UCSD-AML1 (cell line): ENCODE data around the gene CHD1L.
"Not testable (repeated sequence)": the region's sequence is repeated elsewhere in the genome, so short reads cannot be mapped to it uniquely, and the experiment has no call there.

ENCODE experiments used
- DNase-seq: peaks from one replicate; lab custom pipeline; 2025; ENCODE audit not compliant: unreplicated experiment; lab: John Stamatoyannopoulos, UW

Gene CHD1L

DNA sequence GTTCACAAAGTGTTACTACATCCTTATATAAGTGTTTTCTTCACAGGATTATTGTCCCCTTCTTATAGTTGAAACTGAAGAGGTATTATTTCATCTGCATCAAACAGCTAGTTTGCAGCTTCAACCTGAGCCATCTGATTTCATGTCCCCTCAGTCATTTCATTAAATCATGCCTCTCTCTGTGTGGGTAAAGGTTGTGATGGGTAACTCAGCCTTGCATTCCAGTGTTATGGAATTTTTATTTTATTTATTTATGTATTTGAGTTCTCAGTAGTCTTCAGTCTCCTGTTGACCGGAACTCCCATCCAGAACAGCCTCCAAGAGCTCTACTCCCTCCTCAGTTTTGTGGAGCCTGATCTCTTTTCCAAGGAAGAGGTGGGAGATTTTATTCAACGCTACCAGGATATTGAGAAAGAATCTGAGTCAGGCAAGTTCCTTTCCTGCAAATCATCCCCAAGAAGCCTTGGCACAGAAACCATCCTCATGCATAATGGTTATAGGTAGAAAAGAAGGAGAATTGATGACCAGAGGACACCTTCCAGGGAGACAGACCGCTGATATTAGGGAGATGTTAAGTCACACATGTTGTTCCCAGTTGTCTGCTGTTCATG is 21.8 kb downstream of the CHD1L start:
- DNase-seq, result no peak

DNA sequence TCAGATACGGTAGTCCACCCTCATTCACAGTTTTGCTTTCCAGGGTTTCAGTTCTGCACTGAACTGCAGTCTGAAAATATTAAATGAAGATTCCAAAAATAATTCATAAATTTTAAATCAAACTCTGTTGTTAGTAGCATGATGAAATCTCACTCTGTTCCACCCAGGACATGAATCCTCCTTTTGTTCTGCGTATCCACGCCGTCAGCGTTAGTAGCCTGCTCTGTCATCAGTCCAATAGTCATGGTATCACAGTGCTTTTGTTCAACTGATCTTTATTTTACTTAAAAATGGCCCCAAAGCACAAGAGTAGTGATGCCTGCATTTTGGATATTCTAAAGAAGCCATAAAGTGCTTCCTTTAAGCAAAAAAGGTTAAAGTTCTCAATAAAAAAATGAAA is 23.9 kb downstream of the CHD1L start:
- DNase-seq, result no peak

DNA sequence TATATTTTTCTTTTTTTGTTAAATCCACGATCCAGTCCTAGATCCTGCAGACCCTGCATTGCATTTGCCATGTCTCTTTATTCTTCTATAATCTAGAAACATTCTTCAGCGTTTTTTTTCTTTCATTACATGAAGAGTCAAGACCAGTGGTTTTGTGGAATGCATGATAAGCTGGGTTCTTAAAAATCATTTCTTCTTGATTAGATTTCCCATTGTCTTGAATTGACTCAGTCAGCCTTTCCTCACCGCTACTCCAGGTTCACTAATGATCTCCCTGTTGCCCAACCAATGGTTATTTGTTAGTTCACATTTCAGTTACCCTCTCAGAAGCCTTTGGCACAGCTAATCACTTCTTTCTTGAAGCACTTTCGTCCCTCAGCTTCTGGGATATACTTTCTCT is 25.2 kb downstream of the CHD1L start:
- DNase-seq, result no peak

DNA sequence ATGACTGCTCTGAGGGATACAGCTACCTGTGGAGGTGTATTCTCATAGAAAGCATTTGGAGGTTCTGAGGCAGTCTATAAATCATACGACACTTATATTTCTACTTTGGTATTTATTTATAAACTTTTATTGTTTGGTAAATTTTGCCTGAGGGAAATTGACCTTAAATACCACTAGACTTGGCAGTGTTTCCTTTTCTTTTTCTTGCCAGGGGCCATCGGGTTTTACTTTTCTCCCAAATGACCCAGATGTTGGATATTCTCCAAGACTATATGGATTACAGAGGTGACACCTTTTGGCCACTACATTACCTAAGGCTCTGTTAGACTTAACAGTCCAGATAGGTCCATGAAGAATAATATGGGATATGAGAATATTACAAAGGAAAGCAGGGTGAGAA is 28.2 kb downstream of the CHD1L start:
- DNase-seq, result no peak

DNA sequence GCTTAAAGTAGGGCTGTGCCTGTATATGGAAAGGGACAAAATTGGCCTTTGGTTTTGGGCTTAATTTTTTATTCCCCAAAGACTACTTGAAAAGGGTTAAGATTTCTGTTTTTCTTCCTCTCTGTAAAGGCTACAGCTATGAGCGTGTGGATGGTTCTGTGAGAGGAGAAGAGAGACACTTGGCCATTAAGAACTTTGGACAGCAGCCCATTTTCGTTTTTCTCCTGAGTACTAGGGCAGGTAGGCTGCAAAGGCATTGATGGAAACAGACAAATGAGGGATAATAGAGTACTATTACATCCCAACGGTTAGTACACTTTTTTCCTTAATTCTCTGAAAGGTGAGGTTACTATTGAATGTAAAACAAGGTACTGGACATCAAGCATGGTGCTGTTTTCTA is 29.6 kb downstream of the CHD1L start:
- no peak for DNase-seq

DNA sequence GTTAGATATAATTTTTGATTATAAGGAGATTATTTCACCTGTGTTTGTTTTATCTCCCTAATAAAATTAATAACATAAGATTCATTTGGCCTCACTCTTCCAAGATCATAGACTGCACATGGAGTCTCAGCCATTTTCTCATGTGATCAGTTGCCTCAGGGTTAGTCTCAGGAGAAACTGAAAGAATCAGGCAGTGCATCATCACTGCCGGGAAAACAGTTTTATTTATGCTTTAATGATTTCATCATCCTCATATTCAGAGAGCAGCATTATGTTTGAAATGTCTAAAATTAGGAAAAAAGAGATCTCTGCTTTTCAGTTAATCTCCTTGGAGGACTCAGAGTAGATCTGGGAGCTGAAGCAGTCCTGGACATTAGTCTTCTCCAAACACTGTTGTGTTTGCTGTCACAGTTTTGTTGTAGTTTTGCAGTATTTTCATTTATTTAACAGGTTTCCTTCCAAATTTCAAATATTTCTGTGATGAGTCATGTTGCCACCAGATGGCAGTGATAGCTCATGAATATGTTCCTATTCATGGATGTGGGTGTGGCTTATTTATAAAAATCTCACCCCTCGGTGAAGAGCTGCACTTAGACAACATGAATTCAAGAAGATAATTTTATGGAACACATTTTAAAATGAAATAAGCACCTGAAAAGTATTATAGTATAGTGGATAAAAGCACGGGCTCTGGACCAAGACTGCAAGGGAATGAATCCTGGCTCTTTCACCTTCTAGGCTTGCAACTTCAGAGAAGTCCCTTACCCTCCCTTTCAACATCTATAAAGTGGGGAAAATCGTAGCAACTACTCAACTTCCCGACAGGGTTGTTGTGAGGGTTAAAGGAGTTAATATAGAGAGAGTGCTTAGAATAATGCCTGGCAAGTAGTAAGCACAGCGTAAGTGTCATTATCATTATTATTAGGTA is 31.2 kb downstream of the CHD1L start:
- DNase-seq, result no peak

DNA sequence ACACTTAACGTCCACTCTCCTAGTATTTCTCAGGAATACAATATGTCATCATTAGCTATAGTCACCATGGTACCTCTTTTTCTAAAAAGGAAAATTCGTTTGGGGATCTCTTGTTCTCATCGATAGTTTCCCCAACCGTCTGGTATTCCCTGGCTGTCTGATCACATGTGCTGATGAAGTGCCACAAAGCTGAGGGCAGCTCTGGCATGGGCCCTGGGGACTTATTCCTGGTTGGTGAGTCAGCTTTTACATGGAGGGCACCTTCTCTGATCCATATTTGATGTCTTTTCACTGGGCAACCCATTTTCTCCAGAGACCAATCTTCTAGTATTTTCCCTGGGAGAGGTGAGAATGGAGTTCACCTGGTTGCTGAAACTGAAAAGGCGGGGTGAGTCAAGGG is 39.5 kb downstream of the CHD1L start:
- no peak for DNase-seq

DNA sequence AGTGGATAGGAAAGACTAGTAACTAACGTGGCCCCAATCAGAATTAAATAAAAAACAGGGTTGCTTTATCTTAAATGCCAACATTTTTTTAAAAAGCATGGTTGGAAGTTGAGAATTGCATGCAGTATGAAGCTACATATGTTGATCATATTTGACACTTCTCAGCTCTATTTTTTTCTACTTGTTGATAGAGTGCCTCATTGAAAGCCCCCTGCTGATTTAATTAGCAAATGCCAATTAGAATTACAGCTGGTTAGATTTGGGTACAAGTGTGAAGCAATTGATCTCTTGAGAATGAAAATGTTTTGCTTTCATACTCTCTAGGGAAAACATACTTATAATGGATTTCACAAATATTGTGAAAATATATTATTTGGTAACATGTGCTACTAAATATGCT is 40.5 kb downstream of the CHD1L start:
- DNase-seq, result no peak

DNA sequence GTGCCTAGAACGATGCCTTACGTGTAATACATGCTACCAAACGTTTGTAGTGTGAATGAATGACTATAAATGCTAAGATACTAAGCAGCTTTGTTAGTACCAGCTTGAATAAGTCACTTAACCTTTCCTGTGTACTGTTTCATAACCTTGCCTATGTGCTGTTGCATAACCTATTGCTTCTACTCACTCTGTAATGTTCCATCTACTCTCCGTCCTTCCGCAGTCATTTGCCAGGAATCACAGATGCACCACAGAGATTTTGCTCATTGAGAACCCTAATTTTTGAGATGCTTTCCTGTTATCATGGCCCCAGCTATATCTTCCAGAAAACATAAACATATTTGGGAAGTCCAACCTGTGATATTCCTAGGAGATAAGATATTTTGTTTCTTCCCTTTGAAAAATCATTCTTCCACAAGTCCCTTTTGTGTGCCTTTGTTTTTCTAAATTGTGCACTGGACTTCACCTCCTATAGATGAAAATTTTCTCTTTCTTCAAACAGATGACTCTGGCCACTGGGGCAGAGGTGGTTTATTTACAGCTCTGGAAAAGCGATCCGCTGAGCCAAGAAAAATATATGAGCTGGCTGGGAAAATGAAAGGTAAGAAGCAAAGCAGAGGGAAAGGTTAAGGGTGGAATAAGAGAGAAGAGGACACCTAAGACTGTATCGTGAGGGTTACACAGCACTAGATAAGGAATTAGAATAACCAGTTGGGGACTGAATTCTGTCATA is 44.8 kb downstream of the CHD1L start:
- no peak for DNase-seq

DNA sequence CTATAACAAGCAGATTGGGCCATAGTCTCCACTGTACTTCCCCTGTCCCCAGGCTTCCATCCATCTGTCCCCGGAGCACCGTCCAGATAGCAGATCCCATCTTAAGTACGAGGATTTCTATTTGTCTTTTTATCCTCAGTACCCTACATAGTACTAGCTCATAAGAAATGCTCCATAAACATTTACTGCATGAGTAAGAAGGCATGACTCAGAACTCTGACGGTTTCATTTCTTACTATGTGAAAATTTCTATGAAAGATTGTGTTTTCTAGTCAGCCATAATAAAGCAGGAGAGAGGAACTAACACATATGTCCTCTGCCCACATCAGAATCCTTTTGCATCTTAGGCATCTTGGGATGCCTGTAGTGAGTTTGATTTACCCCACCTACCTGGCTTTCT is 49.5 kb downstream of the CHD1L start:
- no peak for DNase-seq

DNA sequence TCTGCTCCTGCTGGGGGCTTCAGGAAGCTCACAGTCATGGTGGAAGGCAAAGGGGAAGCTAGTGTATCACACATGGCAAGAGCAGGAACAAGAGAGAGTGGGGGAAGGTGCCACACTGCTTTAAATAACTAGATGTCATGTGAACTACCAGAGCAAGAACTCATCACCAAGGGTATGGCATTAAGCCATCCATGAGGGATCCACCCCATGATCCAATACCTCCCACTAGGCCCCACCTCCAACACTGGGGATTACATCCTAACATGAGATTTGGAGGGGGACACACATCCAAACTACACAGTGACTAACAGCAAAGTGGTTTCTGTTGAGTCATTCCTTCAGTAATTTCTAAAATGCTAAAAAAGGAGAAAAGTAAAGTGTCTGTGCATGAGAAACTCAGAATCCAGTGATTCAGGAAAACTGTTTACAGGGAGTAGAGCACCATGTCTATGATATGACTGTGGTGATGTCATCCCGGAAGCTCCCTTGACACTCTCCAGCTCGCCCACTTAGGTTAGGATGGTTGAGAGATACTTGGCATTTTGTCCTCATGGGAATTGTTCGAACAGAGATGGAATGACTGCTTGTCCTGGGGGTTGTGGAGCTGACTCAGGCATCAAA is 50.3 kb downstream of the CHD1L start:
- peak; percentile 12 for DNase-seq

DNA sequence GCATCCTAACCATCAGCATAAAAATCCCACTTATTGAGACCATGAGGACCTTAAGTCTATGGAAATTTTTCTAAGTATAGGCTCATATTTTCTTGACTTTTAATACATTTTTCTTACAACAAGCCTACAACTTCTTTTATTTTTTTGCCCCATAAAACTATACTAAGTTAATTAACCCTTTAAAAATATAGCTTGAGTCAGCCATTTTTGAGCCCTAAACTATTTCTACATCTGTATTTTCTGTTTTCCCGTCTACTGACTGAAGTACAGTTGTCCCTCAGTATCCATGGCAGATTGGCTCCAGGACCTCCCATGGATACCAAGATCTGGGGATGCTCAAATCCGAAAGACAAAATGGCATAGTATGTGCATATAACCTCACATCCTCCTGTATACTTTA is 55.0 kb downstream of the CHD1L start:
- no peak for DNase-seq

DNA sequence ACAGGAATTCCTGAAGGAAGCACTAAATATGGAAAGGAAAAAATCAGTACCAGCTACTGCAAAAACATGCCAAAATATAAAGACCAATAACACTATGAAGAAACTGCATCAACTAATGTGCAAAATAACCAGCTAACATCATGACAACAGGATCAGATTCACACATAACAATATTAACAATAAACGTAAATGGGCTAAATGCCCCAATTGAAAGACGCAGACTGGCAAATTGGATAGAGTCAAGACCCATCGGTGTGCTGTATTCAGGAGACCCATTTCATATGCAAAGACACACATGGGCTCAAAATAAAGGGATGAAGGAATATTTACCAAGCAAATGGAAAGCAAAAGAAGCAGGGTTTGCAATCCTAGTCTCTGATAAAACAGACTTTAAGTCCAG is 63.3 kb downstream of the CHD1L start:
- DNase-seq, result not testable (repeated sequence)

DNA sequence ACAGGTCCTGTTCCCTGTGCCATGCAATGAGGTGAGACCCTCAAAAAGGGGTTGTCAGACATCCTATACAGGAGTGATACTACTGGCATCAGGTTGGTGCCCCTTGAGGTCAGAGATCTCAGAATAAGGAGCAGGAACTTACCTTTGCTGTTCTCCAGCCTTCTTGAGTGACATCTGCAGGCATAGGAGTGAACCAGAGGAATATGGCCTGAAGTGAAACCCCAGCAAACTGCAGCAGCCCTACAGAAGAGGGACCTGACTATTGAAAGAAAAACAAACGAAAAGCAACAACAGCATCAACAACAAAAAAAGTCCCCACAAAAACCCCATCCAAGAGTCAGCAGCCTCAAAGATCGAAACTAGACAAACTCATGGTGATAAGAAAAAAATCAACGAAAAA is 74.5 kb downstream of the CHD1L start:
- no peak for DNase-seq

DNA sequence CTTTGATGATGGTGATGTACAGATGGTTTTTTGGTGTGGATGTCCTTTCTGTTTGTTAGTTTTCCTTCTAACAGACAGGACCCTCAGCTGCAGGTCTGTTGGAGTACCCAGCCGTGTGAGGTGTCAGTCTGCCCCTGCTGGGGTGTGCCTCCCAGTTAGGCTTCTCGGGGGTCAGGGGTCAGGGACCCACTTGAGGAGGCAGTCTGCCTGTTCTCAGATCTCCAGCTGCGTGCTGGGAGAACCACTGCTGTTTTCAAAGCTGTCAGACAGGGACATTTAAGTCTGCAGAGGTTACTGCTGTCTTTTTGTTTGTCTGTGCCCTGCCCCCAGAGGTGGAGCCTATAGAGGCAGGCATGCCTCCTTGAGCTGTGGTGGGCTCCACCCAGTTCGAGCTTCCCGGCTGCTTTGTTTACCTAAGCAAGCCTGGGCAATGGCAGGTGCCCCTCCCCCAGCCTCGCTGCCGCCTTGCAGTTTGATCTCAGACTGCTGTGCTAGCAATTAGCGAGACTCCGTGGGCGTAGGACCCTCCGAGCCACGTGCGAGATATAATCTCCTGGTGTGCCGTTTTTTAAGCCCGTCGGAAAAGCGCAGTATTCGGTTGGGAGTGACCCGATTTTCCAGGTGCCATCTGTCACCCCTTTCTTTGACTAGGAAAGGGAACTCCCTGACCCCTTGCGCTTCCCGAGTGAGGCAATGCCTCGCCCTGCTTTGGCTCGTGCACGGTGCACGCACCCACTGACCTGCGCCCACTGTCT is 84.6 kb downstream of the CHD1L start:
- not testable (repeated sequence) for DNase-seq

DNA sequence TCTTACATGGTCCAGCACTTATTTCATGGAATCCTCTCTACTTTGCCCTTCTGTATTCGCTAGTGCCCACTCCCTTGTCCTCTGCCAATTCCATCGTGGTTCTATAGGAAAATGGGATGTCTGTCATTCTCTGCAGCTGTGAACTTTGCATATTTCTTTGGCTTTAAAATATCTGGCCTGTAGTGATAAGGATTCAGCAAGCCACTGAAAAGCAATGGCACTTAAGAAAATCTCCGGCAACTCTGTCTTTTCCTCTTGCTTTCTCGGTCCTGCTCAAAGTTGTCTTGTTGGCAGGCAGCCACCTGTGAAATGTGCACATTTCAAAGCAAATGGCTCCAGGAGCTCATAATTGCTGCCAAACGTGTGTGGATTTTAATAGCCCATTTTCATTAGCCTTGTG is 91.8 kb downstream of the CHD1L start:
- DNase-seq, result no peak

DNA sequence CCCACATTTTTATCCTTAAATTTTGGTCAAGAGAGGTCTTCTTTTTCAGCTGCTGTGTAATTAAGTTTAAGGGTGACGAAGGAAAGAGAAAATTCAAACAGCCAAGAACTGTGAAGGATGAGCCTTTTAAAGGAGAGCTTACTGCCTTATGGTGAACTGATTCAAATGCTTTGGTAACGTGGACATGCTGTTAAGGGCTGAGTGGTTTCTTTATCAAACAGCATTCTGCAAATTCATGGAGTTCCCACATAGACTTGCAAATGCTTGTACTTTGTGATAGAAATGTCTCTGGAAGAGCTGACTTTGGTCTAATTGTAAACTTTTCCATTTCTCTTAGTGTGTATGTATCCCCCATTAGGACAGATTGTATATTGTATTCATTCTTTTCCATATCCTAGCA is 93.8 kb downstream of the CHD1L start:
- DNase-seq, result no peak

DNA sequence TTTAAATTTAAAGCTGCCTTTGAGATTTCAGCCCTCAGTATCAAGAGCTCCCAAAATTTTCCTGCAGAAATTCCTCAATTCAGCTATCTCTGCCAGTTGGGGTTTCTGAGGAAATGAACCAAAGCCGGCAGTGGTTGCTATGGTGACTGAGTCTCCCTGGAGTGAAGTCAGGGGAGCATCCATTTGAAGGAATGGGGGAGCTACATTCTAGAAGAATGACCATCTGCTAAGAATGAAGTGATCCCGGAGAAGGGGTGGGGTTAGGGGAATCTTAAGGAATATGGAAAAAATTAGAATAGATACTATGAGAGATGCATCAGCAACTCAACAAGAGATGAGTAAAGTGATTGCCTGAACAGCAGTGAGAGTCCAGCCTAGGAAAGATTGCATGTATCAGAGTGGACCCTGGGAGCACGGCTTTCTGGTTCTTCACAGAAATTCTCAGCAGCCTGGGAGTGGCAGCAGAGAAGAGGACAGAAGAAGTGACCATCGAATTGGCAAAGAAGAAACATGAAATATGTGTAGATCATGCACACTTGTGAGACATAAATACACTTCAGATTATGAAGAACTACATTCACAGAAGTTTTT is 94.7 kb downstream of the CHD1L start:
- DNase-seq, result no peak

DNA sequence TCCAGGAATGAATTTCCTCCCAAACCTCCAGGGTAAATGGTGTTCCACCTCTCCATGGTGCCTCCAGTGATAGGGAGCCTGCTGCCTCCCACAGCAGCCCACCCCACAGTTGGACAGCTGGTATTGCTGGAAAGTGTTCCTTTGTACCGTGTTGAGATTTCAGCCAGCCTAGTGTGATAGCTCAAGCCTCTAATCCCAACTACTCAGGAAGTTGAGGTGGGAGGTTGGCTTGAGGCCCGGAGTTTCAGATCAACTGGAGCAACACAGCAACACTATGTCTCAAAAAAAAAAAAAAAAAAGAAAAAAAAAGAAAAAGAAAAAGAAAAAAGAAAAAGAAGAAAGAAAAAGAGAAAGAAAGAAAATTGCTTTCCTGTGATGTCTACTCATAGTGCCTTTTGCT is 96.1 kb downstream of the CHD1L start:
- DNase-seq, result no peak

DNA sequence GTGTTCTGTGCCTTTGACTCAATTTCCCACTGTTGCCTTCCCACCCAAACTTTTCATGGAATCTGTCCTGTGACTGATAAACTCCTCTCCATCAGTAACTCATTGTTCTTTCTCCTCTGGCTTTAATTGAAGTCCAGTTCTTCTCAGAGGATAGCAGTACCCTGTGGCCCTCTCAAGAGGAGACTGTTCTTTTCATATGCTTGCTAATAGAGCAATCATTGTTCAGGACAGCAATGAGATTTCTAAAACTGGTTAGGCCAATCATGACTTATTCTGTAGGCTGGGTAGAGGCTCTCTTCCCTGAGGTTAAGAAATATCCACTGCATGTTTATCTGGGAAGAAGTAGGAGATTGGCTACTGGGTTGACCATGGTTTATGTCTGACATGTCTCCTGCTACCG is 98.8 kb downstream of the CHD1L start:
- no peak for DNase-seq
